ENCODE measurements around the gene DYSF.

The DYSF gene

GRCh38 chr2:71605173-71605641 is 151.8 kb downstream of the DYSF start:
- DNase-seq, result no peak

GRCh38 chr2:71605781-71606241 is 152.4 kb downstream of the DYSF start:
- DNase-seq, result no peak

- DNase-seq, result no peak
Observed at GRCh38 chr2:71606244-71606643, 152.9 kb downstream of the DYSF start.

GRCh38 chr2:71607151-71607889 is 154.0 kb downstream of the DYSF start:
- DNase-seq, result no peak

GRCh38 chr2:71608034-71608433 is 154.7 kb downstream of the DYSF start:
- DNase-seq, result no peak

GRCh38 chr2:71608441-71608840 is 155.1 kb downstream of the DYSF start:
- DNase-seq, result no peak

- no peak for DNase-seq
Observed at GRCh38 chr2:71609029-71609428, 155.7 kb downstream of the DYSF start.

GRCh38 chr2:71609441-71609840 is 156.1 kb downstream of the DYSF start:
- no peak for DNase-seq

GRCh38 chr2:71609958-71610357 is 156.6 kb downstream of the DYSF start:
- DNase-seq, result no peak

- no peak for DNase-seq
Observed at GRCh38 chr2:71610671-71611070, 157.3 kb downstream of the DYSF start.

- DNase-seq, result no peak
Observed at GRCh38 chr2:71611247-71611646, 157.9 kb downstream of the DYSF start.

- no peak for DNase-seq
Observed at GRCh38 chr2:71611781-71612527, 158.6 kb downstream of the DYSF start.

- DNase-seq, result no peak
Observed at GRCh38 chr2:71612581-71613402, 159.4 kb downstream of the DYSF start.

- DNase-seq, result no peak
Observed at GRCh38 chr2:71613403-71613952, 160.1 kb downstream of the DYSF start.

GRCh38 chr2:71613953-71614925 is 160.9 kb downstream of the DYSF start:
- no peak for DNase-seq

- DNase-seq, result no peak
Observed at GRCh38 chr2:71614976-71615766, 161.8 kb downstream of the DYSF start.

- no peak for DNase-seq
Observed at GRCh38 chr2:71615767-71616730, 162.7 kb downstream of the DYSF start.

GRCh38 chr2:71617266-71617665 is 163.9 kb downstream of the DYSF start:
- DNase-seq, result no peak

- no peak for DNase-seq
Observed at GRCh38 chr2:71618327-71619113, 165.2 kb downstream of the DYSF start.
